Measurements from ENCODE around the gene PRSS27. TPM values are rescaled to one million over a fixed set of nuclear protein-coding genes. Genes with fewer than 3 reads are reported as not detected.

PRSS27 gene
- total RNA-seq, 3 donors from 2014 or later = 1.1 to 2.2 (median 1.4) TPM

DNA sequence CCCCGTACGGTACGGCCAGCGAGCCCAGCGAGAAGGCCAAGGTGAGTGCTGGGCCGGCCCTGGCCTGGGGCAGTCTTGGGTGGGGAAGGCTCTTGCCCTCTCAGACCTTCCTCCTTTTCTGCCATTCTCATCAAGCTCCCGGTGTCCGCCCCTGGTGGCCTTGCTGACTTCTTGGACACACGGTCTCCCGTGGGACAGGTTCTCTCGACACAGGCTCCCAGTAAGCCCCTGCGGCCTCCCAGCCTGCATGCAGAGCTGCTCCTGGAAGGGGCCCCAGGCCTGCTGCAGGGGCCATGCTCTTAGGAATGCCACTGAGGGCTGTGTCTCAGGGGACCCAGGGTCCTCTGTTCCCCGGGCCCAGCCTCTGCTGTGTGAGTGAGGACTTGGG, 17.6 kb downstream of the PRSS27 start:
- ATAC-seq = no peak
- no peak for DNase-seq
- no peaks in the 10 kb centered on the region for H3K4me1 ChIP-seq (ENCODE audit: low read depth)
- no peak for TF ChIP-seq CTCF (IDR thresholded peaks at IDR 0.05)
- intact Hi-C loops (cut with DNase I, micrococcal nuclease) = no loop called here
- peaks cover 4% of the 10 kb centered on the region for H3K36me3 ChIP-seq (ENCODE audit: low read depth)
- no peak overlapping the region for H3K4me3 ChIP-seq
- H3K9me3 ChIP-seq = no peaks in the 10 kb centered on the region

- intact Hi-C loops (cut with DNase I, micrococcal nuclease) = no loop called here
- no peak for TF ChIP-seq CTCF (IDR thresholded peaks at IDR 0.05)
- no peaks in the 10 kb centered on the region for H3K9me3 ChIP-seq
- H3K4me3 ChIP-seq = no peak overlapping the region
- H3K4me1 ChIP-seq (ENCODE audit: low read depth) = no peaks in the 10 kb centered on the region
- DNase-seq (no peak), ATAC-seq (no peak)
- peaks cover 7% of the 10 kb centered on the region for H3K36me3 ChIP-seq (ENCODE audit: low read depth)
Measured at GRCh38 chr16:2701713-2702437, 18.1 kb downstream of the PRSS27 start.

GRCh38 chr16:2701272-2701671, 18.8 kb downstream of the PRSS27 start:
- no peak for ATAC-seq
- H3K9me3 ChIP-seq = no peaks in the 10 kb centered on the region
- DNase-seq = no peak
- no peak overlapping the region for H3K4me3 ChIP-seq
- H3K4me1 ChIP-seq (ENCODE audit: low read depth) = no peaks in the 10 kb centered on the region
- TF ChIP-seq CTCF (IDR thresholded peaks at IDR 0.05) = no peak
- H3K36me3 ChIP-seq (ENCODE audit: low read depth) = peaks cover 7% of the 10 kb centered on the region
- intact Hi-C loops (cut with DNase I, micrococcal nuclease) = no loop called here

- Histone ChIP-seq H3K36me3 (ENCODE audit: low read depth) (peaks cover 7% of the 10 kb centered on the region), H3K4me3 (no peak overlapping the region), H3K9me3 (no peaks in the 10 kb centered on the region), H3K4me1 (ENCODE audit: low read depth) (no peaks in the 10 kb centered on the region)
- DNase-seq = no peak
- no peak for TF ChIP-seq CTCF (IDR thresholded peaks at IDR 0.05)
- ATAC-seq = no peak
- intact Hi-C loops (cut with DNase I, micrococcal nuclease) = no loop called here
Measured at GRCh38 chr16:2700786-2701185, 19.2 kb downstream of the PRSS27 start.

- H3K9me3 ChIP-seq = no peaks in the 10 kb centered on the region
- H3K4me3 ChIP-seq = no peak overlapping the region
- ATAC-seq (no peak), DNase-seq (no peak)
- intact Hi-C loops (cut with DNase I, micrococcal nuclease) = no loop called here
- H3K4me1 ChIP-seq (ENCODE audit: low read depth) = no peaks in the 10 kb centered on the region
- peaks cover 7% of the 10 kb centered on the region for H3K36me3 ChIP-seq (ENCODE audit: low read depth)
- TF ChIP-seq CTCF (IDR thresholded peaks at IDR 0.05) = no peak
Measured at GRCh38 chr16:2699791-2700600, 20.0 kb downstream of the PRSS27 start.
